GM12878 (cell line): ENCODE measurements around the gene DNAJB8. TPM values are rescaled to one million over a fixed set of nuclear protein-coding genes. Genes with fewer than 3 reads are reported as not detected.

Source experiments
- ATAC-seq: fragments of 200-7000 bp; cut with Tn5 transposase; 3 replicates; pipeline ENCODE4 v1.9.1; 2020; ENCODE audit warnings: mild to moderate bottlenecking, moderate library complexity
- BruUV-seq: library from RNA; stranded (reverse); fragments of 400-500 nt; replicated peaks from 2 replicates; lab custom pipeline; 2021; lab: Mats Ljungman, UMichigan
- CTCF ChIA-PET: fragments of 300-600 bp; sonication (Branson Sonifier 250); formaldehyde crosslinking; extraction: SDS; loops from one replicate; lab custom pipeline; 2021; ENCODE audit warnings: inconsistent platforms; lab: Yijun Ruan, JAX
- POLR2A ChIA-PET: fragments of 350-600 bp; formaldehyde crosslinking; extraction: SDS; loops from one replicate; lab custom pipeline; 2021; ENCODE audit warnings: inconsistent platforms; lab: Charles Lee
- RAD21 ChIA-PET: fragments of 300-600 bp; sonication (Branson Sonifier 250); formaldehyde crosslinking; loops from one replicate; lab custom pipeline; 2023; ENCODE audit warnings: antibody characterized with exemption; ENCODE audit not compliant: unreplicated experiment; lab: Charles Lee
- SMC1A ChIA-PET: fragments of 300-600 bp; sonication (Branson Sonifier 250); formaldehyde crosslinking; loops from one replicate; lab custom pipeline; 2023; ENCODE audit not compliant: unreplicated experiment, uncharacterized antibody; lab: Charles Lee
- DNase-seq: peaks from one replicate; pipeline ENCODE4 v3.0.0-alpha.2; 2011; ENCODE audit warnings: low read depth, low spot score
- FAIRE-seq: peaks from 3 replicates; lab custom pipeline; 2011; peaks lifted over from hg19 to GRCh38; lab: Jason Lieb, UNC
- H2AFZ ChIP-seq: 2 replicates; pipeline ENCODE4 v1.6.0; 2011; ENCODE audit warnings: low read depth, low read length, control low read depth; ENCODE audit not compliant: control insufficient read depth
- H3K27ac ChIP-seq: 2 replicates; pipeline ENCODE4 v1.5.1; 2011; ENCODE audit warnings: control low read depth; ENCODE audit not compliant: control insufficient read depth, insufficient read depth
- H3K27me3 ChIP-seq, 2 experiments: replicated peaks in 1 of 2; 2 replicates each; pipeline versions ENCODE4 v1.6.0 to v1.6.1; 2011; ENCODE audit warnings: low read length in 1 of 2; ENCODE audit not compliant: control insufficient read depth in 2 of 2, insufficient read depth in 2 of 2
- H3K36me3 ChIP-seq, 2 experiments: 2 replicates each; pipeline ENCODE4 v1.5.1; 2011; ENCODE audit warnings: low read length in 1 of 2; ENCODE audit not compliant: control insufficient read depth in 2 of 2, insufficient read depth in 2 of 2
- H3K4me1 ChIP-seq: 2 replicates; pipeline ENCODE4 v1.6.1; 2011; ENCODE audit warnings: mild to moderate bottlenecking, low read length, moderate library complexity, mixed read lengths; ENCODE audit not compliant: control insufficient read depth, insufficient read depth
- H3K4me2 ChIP-seq: 2 replicates; pipeline ENCODE4 v1.6.0; 2011; ENCODE audit warnings: control low read depth; ENCODE audit not compliant: control insufficient read depth, insufficient read depth
- H3K4me3 ChIP-seq: fragments of 200-600 bp; sonication (generic); 2 replicates; pipeline ENCODE4 v1.5.1; 2016
- H3K79me2 ChIP-seq: 2 replicates; pipeline ENCODE4 v1.6.0; 2011; ENCODE audit warnings: low read length; ENCODE audit not compliant: control insufficient read depth, insufficient read depth
- H3K9ac ChIP-seq: 2 replicates; pipeline ENCODE4 v1.8.0; 2011; ENCODE audit warnings: low read length, control low read depth, mixed read lengths; ENCODE audit not compliant: control insufficient read depth, insufficient read depth
- H3K9me3 ChIP-seq: replicated peaks from 3 replicates; pipeline ENCODE4 v1.5.1; 2011; ENCODE audit warnings: mild to moderate bottlenecking, low read length; ENCODE audit not compliant: control insufficient read depth, insufficient read depth
- H4K20me1 ChIP-seq: 2 replicates; pipeline ENCODE4 v1.6.0; 2011; ENCODE audit not compliant: control insufficient read depth, insufficient read depth
- BMI1 ChIP-seq: fragments of 450-650 bp; IDR thresholded peaks from 2 replicates; pipeline ENCODE4 v1.6.1; 2016; ENCODE audit warnings: mild to moderate bottlenecking, moderate library complexity, borderline replicate concordance
- IRF4 ChIP-seq: IDR thresholded peaks from 2 replicates; pipeline ENCODE4 v1.6.1; 2011; ENCODE audit warnings: low read depth, low read length
- KLF5 ChIP-seq: fragments of 450-650 bp; IDR thresholded peaks from 2 replicates; pipeline ENCODE4 v1.6.1; 2014; ENCODE audit warnings: mild to moderate bottlenecking; ENCODE audit not compliant: partially characterized antibody
- MYB ChIP-seq: fragments of 150-350 bp; IDR thresholded peaks from 2 replicates; pipeline ENCODE4 v1.6.1; 2014; ENCODE audit warnings: mild to moderate bottlenecking, low read depth, low read length, borderline replicate concordance
- NBN ChIP-seq: fragments of 450-650 bp; IDR thresholded peaks from 2 replicates; pipeline ENCODE4 v1.6.1; 2016
- NR2C2 ChIP-seq: IDR thresholded peaks from 2 replicates; pipeline ENCODE4 v1.6.1; 2011; ENCODE audit warnings: borderline replicate concordance, low read depth; ENCODE audit not compliant: control insufficient read depth, insufficient read length
- POLR2A ChIP-seq: IDR thresholded peaks from 2 replicates; pipeline ENCODE4 v1.6.1; 2011; ENCODE audit warnings: low read depth, mild to moderate bottlenecking, low read length
- RAD51 ChIP-seq: fragments of 450-650 bp; IDR thresholded peaks from 2 replicates; pipeline ENCODE4 v1.6.1; 2016; ENCODE audit warnings: moderate library complexity, mild to moderate bottlenecking, inconsistent platforms
- RCOR1 ChIP-seq: conservative IDR thresholded peaks from 2 replicates; pipeline ENCODE4 v1.6.1; 2012; ENCODE audit warnings: low read depth, low read length, improper control_type of control experiment
- SPI1 ChIP-seq: IDR thresholded peaks from 2 replicates; pipeline ENCODE4 v1.6.1; 2011; ENCODE audit warnings: low read depth, mild to moderate bottlenecking, low read length, moderate library complexity, borderline replicate concordance; ENCODE audit not compliant: insufficient read depth
- SREBF2 ChIP-seq: IDR thresholded peaks from 2 replicates; pipeline ENCODE4 v1.6.1; 2012; ENCODE audit warnings: mild to moderate bottlenecking, low read length
- TARDBP ChIP-seq: IDR thresholded peaks from 2 replicates; pipeline ENCODE4 v1.6.1; 2016; ENCODE audit warnings: borderline replicate concordance
- ZBED1 ChIP-seq: IDR thresholded peaks from 2 replicates; pipeline ENCODE4 v1.6.1; 2016; ENCODE audit warnings: borderline replicate concordance
- WGBS: methylation state at CpG from one replicate; pipeline ENCODE4 v1.1.6; 2016; ENCODE audit warnings: low lambda C conversion rate; ENCODE audit not compliant: insufficient replicate concordance, insufficient coverage; ENCODE audit errors: missing lambda C conversion rate; 5-methylcytosine and 5-hydroxymethylcytosine counted together
- in situ Hi-C: fragments of 300-500 bp; cut with MboI; formaldehyde crosslinking; loops from 9 replicates; pipeline ENCODE4 v1.14.3; 2018; ENCODE audit warnings: mixed read lengths
- intact Hi-C: fragments of 100-400 bp; cut with micrococcal nuclease; formaldehyde crosslinking; loops from one replicate; pipeline ENCODE4 v1.14.2; 2022; ENCODE audit not compliant: unreplicated experiment
- polyA plus RNA-seq, 11 experiments: library from polyadenylated mRNA; depleted of rRNA in 4 of 11; unstranded in 6 of 11; stranded (reverse) in 5 of 11; fragments of >200 nt; fragmentation: Nextera tagmentation in 4 of 11; fragmentation: Illumina TruSeq in 1 of 11; extraction: Ambion mirVana in 4 of 11; extraction: Trizol in 1 of 11; gene quantifications; 1 replicate in 1 of 11; 2 replicates in 10 of 11; pipeline versions ENCODE4 v1.2.1 to v1.2.3, GENCODE V29; 2011 to 2016; ENCODE audit warnings: inconsistent platforms in 2 of 11, missing spikeins in 2 of 11, low read depth in 1 of 11
- total RNA-seq, 4 experiments: library from RNA; depleted of rRNA in 3 of 4; stranded (reverse); fragments of >200 nt in 3 of 4; fragmentation: Illumina TruSeq in 1 of 4; extraction: Trizol in 1 of 4; gene quantifications; 2 replicates each; pipeline versions ENCODE4 v1.2.1 to v1.2.3, GENCODE V29; 2013 to 2021
- TF ChIP-seq, protein P1 (sequence below): fragments of 450-650 bp; IDR thresholded peaks from 2 replicates; pipeline ENCODE4 v1.6.1; 2014; ENCODE audit warnings: mild to moderate bottlenecking
- TF ChIP-seq, protein P2 (sequence below): fragments of 150-350 bp; IDR thresholded peaks from 2 replicates; pipeline ENCODE4 v1.6.1; 2016; ENCODE audit warnings: low read depth, low read length
- TF ChIP-seq, protein P3 (sequence below): IDR thresholded peaks from 2 replicates; pipeline ENCODE4 v1.6.1; 2011; ENCODE audit warnings: borderline replicate concordance, low read depth, mild to moderate bottlenecking, moderate library complexity, low read length; ENCODE audit not compliant: insufficient read depth, poor library complexity, severe bottlenecking

Gene DNAJB8
- total and polyA plus RNA-seq, 10 of the 15 experiments (the other 5 are each of a cell fraction or from before 2014, with no cell fraction given) = not detected

DNA sequence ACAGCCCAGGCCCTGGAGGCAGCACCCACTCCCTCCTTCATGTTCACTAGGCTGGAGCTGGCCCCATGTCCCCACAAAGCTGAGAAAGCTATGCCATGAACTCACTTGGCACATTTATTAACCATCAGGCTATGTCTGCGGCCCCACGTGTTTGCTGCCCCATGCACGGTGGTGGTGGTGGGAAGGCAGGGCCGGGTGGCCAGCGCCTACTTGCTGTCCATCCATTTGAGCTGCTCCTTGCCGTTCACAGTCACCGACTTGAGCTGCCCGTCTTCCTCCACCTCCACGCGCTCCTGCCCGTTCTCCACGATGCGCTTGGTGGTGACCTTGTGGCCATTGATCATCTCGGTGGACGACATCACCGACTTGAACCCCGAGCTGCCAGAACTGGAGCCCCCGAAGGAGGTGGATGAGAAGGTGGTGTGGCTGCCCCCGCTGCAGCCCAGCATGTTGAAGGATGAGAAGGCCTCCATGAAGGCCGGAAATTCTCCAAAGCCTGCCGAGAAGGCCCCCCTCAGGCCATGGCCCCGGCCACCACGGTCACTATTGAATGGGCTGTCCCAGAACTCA, 4.3 kb downstream of the DNAJB8 start:
- Histone ChIP-seq H3K9me3 (no peaks in the 10 kb centered on the region), H3K36me3 (no peaks in the 10 kb centered on the region), H3K4me3 (no peak overlapping the region), H2AFZ (no peak overlapping the region), H3K9ac (no peak overlapping the region), H4K20me1 (no peaks in the 10 kb centered on the region), H3K27me3 (peaks cover 0 to 3% of the 10 kb centered on the region in 2 experiments; a peak in 2 of 4 replicates), H3K4me2 (no peak overlapping the region), H3K79me2 (no peaks in the 10 kb centered on the region), H3K27ac (no peak overlapping the region)
- ATAC-seq (no peak), FAIRE-seq (no peak), DNase-seq (no peak)
- POLR2A ChIA-PET = no interaction called here
- RAD21 ChIA-PET = no interaction called here
- intact Hi-C loops = no loop called here
- no TSS peak for BruUV-seq
- CTCF ChIA-PET = no interaction called here
- SMC1A ChIA-PET = no interaction called here
- TF ChIP-seq RAD51 (no peak), MYB (no peak), ZBED1 (no peak), POLR2A (no peak), NBN (no peak), KLF5 (no peak), IRF4 (no peak), TARDBP (no peak), RCOR1 (no peak), SREBF2 (no peak), BMI1 (no peak), NR2C2 (no peak), SPI1 (no peak)
- TF ChIP-seq, protein P1, sequence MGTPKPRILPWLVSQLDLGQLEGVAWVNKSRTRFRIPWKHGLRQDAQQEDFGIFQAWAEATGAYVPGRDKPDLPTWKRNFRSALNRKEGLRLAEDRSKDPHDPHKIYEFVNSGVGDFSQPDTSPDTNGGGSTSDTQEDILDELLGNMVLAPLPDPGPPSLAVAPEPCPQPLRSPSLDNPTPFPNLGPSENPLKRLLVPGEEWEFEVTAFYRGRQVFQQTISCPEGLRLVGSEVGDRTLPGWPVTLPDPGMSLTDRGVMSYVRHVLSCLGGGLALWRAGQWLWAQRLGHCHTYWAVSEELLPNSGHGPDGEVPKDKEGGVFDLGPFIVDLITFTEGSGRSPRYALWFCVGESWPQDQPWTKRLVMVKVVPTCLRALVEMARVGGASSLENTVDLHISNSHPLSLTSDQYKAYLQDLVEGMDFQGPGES = no peak
- TF ChIP-seq, protein P2, sequence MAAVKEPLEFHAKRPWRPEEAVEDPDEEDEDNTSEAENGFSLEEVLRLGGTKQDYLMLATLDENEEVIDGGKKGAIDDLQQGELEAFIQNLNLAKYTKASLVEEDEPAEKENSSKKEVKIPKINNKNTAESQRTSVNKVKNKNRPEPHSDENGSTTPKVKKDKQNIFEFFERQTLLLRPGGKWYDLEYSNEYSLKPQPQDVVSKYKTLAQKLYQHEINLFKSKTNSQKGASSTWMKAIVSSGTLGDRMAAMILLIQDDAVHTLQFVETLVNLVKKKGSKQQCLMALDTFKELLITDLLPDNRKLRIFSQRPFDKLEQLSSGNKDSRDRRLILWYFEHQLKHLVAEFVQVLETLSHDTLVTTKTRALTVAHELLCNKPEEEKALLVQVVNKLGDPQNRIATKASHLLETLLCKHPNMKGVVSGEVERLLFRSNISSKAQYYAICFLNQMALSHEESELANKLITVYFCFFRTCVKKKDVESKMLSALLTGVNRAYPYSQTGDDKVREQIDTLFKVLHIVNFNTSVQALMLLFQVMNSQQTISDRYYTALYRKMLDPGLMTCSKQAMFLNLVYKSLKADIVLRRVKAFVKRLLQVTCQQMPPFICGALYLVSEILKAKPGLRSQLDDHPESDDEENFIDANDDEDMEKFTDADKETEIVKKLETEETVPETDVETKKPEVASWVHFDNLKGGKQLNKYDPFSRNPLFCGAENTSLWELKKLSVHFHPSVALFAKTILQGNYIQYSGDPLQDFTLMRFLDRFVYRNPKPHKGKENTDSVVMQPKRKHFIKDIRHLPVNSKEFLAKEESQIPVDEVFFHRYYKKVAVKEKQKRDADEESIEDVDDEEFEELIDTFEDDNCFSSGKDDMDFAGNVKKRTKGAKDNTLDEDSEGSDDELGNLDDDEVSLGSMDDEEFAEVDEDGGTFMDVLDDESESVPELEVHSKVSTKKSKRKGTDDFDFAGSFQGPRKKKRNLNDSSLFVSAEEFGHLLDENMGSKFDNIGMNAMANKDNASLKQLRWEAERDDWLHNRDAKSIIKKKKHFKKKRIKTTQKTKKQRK = no peak
- TF ChIP-seq, protein P3, sequence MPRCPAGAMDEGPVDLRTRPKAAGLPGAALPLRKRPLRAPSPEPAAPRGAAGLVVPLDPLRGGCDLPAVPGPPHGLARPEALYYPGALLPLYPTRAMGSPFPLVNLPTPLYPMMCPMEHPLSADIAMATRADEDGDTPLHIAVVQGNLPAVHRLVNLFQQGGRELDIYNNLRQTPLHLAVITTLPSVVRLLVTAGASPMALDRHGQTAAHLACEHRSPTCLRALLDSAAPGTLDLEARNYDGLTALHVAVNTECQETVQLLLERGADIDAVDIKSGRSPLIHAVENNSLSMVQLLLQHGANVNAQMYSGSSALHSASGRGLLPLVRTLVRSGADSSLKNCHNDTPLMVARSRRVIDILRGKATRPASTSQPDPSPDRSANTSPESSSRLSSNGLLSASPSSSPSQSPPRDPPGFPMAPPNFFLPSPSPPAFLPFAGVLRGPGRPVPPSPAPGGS = no peak
- TF ChIP-seq, all 136 proteins: peak for 0
- 64% methylated on average over 23 of the region's 23 CpGs for WGBS
- no peaks in the 10 kb centered on the region for H3K4me1 ChIP-seq
- in situ Hi-C loops = no loop called here
